ACC112 (cell line): ENCODE measurements around the gene ATF3.
A peak's percentile ranks its signal among the peaks of the same experiment; 100 is the strongest.

Experiments used
- H2AFZ ChIP-seq: fragments of 200-600 bp; sonication (generic); one replicate; pipeline ENCODE4 v1.6.0; 2017; ENCODE audit warnings: antibody characterized with exemption, low read length; ENCODE audit not compliant: unreplicated experiment
- H3K27ac ChIP-seq: fragments of 200-600 bp; sonication (generic); 2 replicates; pipeline ENCODE4 v1.5.1; 2014; ENCODE audit warnings: low read depth, mild to moderate bottlenecking, antibody characterized with exemption, low read length, moderate library complexity
- H3K27me3 ChIP-seq: fragments of 200-600 bp; sonication (generic); 2 replicates; pipeline ENCODE4 v1.6.1; 2014; ENCODE audit warnings: mild to moderate bottlenecking, antibody characterized with exemption, low read length, moderate library complexity, mixed read lengths; ENCODE audit not compliant: insufficient read depth
- H3K36me3 ChIP-seq: fragments of 200-600 bp; sonication (generic); 2 replicates; pipeline ENCODE4 v1.6.1; 2016; ENCODE audit warnings: mild to moderate bottlenecking, antibody characterized with exemption, low read length, moderate library complexity, mixed read lengths; ENCODE audit not compliant: insufficient read depth
- H3K4me1 ChIP-seq: fragments of 200-600 bp; sonication (generic); one replicate; pipeline ENCODE4 v1.6.1; 2016; ENCODE audit warnings: low read length, mixed read lengths; ENCODE audit not compliant: insufficient read depth, unreplicated experiment, control insufficient read depth
- H3K4me3 ChIP-seq: fragments of 200-600 bp; sonication (generic); 2 replicates; pipeline ENCODE4 v1.5.1; 2014; ENCODE audit warnings: mild to moderate bottlenecking, low read depth, low read length
- H3K79me2 ChIP-seq: fragments of 200-600 bp; sonication (generic); one replicate; pipeline ENCODE4 v1.6.0; 2016; ENCODE audit warnings: low read length; ENCODE audit not compliant: control insufficient read depth, unreplicated experiment, insufficient read depth

ATF3 gene

DNA sequence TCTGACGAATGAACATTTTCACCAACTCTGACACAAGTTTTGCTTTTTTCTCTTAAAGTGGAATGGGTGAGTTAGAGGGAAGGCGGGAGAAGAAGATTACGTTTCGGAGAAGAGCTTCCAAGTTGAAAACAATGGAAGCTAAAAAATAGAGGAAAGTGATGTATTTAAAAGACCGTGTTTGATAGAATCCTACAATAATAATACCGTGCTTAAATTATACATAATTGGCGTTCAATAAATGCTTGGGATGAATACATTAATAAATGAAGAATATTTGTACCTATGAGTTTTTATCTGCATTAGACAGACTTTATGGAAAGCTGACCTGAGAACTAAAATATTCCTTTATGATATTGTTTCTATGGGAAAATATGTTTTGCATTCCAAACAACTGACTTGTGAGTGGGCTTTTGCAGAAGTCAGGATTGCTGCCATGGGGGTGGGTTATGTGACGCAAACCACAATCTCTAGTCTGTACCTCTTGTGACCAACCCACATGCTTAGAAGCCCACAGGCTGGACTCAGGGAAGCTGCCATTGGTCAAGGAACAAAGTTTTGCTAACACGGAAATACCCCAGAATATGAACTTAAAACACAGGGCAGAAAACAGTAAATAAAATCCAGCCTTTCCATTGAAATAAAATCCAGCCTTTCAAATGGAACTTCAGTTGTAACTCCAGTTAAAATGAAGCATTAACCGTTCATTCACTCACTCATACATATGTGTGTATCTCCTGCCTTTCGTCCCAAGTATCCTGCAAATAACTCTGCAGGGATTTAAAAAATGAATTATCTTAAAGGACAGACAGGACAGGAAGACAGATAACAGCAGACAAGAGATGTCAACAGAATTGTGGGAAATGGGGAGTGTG is 21.3 kb upstream of the ATF3 start:
- Histone ChIP-seq H3K27ac (no peak overlapping the region), H3K4me3 (no peak overlapping the region), H3K36me3 (no peaks in the 10 kb centered on the region), H3K27me3 (peaks cover 18% of the 10 kb centered on the region), H3K79me2 (no peaks in the 10 kb centered on the region), H3K4me1 (peaks cover 3% of the 10 kb centered on the region), H2AFZ (no peak overlapping the region)

DNA sequence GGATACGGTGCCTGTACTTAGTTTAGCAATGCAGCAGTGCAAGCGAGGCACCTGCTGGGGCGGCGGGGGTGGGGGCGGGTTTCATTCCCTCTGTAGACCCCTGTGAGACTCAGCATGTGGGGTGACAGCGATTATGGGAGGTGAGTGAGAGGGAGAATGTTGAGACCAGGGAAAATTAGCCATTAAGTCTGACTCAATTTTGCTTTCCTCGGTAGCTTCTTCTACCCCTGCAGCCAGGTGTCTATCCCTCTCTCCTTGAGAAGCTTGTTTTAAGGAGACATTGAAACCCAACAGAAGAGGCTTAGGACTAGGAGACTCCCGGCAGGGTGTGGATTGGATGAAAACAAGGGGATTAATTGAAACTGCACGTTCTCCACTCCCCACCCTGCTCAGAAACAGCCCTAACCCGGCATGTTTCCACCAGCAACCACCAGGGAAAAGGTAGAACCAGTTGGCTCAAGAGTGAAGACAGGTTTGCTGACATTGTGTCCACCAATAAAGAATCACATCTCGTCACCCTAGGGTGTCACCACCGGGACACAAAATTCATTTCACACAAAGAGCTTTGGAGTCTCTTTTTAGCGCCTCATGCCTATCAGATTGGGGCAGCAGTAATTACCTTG is 20.6 kb upstream of the ATF3 start:
- no peak overlapping the region for H2AFZ ChIP-seq
- H3K36me3 ChIP-seq: no peaks in the 10 kb centered on the region
- H3K4me1 ChIP-seq: peaks cover 3% of the 10 kb centered on the region
- H3K27me3 ChIP-seq: peaks cover 18% of the 10 kb centered on the region
- H3K4me3 ChIP-seq: no peak overlapping the region
- H3K27ac ChIP-seq: no peak overlapping the region
- H3K79me2 ChIP-seq: no peaks in the 10 kb centered on the region

DNA sequence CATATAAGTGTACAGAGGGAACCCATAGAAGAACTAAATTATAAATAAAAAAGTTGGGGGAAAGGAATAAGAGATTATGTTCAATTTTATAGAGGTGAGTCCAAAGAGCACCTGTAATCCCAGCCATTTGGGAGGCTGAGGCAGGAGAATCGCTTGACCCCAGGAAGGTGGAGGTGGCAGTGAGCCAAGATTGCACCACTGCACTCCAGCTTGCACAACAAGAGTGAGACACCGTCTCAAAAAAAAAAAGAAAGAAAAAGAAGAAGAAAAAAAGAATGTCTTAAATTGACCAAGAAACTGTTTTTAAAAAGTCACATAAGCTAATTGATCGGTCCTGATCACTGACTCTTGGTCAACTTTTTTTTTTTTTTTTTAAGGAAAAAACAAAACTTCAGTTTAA is 19.1 kb upstream of the ATF3 start:
- Histone ChIP-seq H3K27ac (no peak overlapping the region), H3K36me3 (no peaks in the 10 kb centered on the region), H3K79me2 (no peaks in the 10 kb centered on the region), H3K27me3 (peaks cover 18% of the 10 kb centered on the region), H3K4me3 (no peak overlapping the region), H2AFZ (no peak overlapping the region), H3K4me1 (peaks cover 3% of the 10 kb centered on the region)

DNA sequence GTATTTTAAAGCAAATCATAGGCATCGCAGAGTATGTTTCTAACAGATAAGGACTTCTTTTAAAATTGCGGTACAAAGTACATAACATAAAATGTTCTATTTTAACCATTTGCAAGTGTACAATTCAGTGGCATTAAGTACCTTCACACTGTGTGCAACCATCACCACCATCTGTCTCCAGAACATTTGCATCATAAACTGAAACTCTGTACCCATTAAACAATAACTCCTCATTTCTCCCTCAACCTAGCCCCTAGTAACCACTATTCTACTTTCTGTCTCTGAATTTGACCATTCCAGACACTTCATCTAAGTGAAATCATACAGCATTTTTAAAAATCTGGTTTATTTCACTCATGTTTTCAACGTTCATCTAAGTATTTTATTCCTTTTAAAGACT is 16.6 kb upstream of the ATF3 start:
- Histone ChIP-seq H3K27me3 (peaks cover 8% of the 10 kb centered on the region), H3K4me3 (no peak overlapping the region), H2AFZ (no peak overlapping the region), H3K27ac (no peak overlapping the region), H3K36me3 (no peaks in the 10 kb centered on the region), H3K4me1 (peaks cover 15% of the 10 kb centered on the region), H3K79me2 (no peaks in the 10 kb centered on the region)

DNA sequence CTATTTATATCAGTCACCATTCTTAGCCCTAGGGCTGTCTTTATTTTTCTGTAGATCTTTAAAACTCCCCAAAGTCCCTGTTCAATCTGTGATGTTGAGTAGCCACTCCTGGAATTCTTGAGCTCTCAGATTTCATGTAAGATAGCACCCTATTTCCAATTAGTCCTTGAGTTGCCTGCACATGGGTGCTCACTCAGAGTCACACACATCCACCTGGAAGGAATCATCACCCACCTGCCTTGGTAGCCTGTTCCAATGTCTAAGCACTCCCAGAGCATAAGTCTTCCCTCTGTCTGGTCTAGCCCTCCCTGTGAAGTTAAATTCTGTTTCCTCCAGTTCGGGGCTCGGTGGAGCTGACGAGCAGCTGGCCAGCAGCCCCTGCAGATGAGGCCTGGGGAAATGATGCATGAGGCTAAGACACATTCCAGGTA is 14.7 kb upstream of the ATF3 start:
- H3K4me3 ChIP-seq: no peak overlapping the region
- peaks cover 20% of the 10 kb centered on the region for H3K4me1 ChIP-seq
- H3K36me3 ChIP-seq: no peaks in the 10 kb centered on the region
- H3K79me2 ChIP-seq: no peaks in the 10 kb centered on the region
- no peak overlapping the region for H3K27ac ChIP-seq
- no peaks in the 10 kb centered on the region for H3K27me3 ChIP-seq
- H2AFZ ChIP-seq: no peak overlapping the region

DNA sequence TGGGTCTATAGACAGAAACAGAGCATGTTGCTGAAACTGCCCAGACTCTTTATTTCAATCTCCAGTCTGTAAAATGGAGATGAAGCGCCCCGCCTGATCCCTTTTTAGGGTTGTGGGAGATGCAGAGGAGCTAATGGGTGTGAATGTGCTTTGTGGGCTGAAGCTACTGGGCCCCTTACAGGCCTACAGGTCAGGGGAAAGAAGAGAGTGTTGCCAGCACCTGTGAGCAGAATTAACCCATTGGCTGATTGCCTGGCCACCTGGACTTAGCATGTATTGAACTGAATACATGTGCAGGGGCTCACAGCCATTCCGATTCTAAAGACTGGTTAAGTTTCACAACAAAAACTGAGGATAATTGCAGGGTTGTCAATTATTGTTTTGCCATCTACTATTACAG is 13.9 kb upstream of the ATF3 start:
- no peak overlapping the region for H3K4me3 ChIP-seq
- no peak overlapping the region for H2AFZ ChIP-seq
- H3K36me3 ChIP-seq: no peaks in the 10 kb centered on the region
- no peaks in the 10 kb centered on the region for H3K27me3 ChIP-seq
- H3K27ac ChIP-seq: no peak overlapping the region
- peaks cover 20% of the 10 kb centered on the region for H3K4me1 ChIP-seq
- H3K79me2 ChIP-seq: no peaks in the 10 kb centered on the region

DNA sequence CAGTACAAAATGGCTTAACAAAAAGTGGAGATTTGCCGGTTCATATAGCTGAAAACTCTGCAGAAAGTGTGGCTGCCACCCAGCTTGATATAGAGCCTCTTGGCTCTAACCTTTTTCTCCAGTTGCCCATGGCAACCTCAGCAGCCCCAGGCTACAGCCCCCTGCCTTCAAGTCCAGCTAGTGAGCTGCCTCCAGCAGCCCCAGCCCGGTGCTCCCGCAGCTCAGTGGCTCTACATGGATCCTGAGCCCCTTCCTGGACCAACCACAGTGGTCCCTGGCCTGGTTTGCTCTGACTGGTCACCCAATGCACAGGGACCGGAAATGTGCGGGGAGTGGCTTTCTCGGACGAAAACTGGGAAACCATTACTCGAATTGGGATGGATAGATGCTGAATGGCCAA is 13.3 kb upstream of the ATF3 start:
- H3K27ac ChIP-seq: peak overlapping the region; percentile 98
- no peaks in the 10 kb centered on the region for H3K79me2 ChIP-seq
- H3K36me3 ChIP-seq: no peaks in the 10 kb centered on the region
- no peaks in the 10 kb centered on the region for H3K27me3 ChIP-seq
- peaks cover 20% of the 10 kb centered on the region for H3K4me1 ChIP-seq
- no peak overlapping the region for H2AFZ ChIP-seq
- no peak overlapping the region; the same call in 1 of the 2 replicates for H3K4me3 ChIP-seq

DNA sequence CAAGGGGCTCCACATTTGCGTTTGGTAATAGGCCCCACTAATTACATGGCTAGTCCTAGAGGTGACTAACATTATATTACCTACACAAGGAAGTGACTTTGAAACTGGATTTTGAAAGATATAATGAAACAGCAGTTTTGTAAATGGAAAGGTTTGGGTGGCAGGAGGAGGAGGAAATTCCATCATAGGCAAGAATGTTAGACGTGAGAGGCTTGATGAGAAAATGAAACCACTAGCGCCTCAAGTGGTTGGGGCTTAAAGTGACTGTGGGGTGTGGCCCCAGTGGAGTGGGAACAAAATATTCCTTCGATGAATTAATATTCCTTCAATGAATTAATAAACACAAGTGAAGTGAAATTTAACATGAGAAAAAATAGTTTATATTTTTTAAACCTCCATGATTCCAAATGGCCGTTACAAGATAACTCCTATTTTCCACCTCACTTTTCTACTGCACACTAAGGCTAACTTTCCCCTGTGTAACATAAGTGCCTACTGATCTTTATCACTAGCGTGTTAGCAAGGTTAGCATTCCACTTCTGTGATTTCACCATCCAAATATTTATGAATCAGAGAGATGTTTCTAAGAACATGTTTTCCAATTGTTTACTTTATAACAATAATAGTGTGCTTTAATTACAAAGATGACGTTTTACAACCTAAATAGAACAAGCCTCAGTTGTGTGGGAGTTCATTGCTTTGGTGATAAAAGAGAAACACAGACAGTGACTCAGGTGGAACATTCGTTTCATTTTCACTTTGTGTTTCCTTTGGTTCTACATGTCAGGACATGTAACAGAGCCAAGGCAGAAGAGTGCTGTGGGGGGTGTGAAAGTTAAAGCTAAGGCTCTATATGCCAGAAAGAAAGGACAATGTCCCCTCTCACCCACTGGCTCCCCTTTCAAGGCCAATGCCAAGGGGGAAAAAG is 12.5 kb upstream of the ATF3 start:
- no peaks in the 10 kb centered on the region for H3K79me2 ChIP-seq
- peak overlapping the region; percentile 98 for H3K27ac ChIP-seq
- peaks cover 21% of the 10 kb centered on the region for H3K4me1 ChIP-seq
- peak overlapping the region; percentile 58 for H2AFZ ChIP-seq
- H3K27me3 ChIP-seq: no peaks in the 10 kb centered on the region
- no peaks in the 10 kb centered on the region for H3K36me3 ChIP-seq
- peak overlapping the region; percentile 64 for H3K4me3 ChIP-seq

DNA sequence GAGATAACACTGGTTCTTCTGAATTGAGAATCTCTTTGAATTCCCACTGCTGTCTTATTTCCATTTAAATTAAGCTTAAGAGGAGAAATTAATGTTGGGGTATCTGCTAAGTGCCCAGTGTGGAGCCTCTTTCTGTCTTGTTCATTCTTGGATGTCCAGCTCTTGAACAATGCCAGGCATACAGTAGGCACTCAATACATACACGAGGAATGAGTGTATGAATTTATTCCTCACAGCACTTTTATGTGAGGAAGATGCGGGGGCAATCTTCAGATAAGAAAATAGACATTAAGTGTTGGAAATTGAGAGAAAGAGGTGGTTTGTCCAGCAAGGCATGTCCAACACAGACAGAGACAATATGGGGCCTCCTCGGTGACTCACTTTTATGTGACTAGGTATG is 11.8 kb upstream of the ATF3 start:
- H3K79me2 ChIP-seq: no peaks in the 10 kb centered on the region
- peaks cover 5% of the 10 kb centered on the region for H3K27me3 ChIP-seq
- no peaks in the 10 kb centered on the region for H3K36me3 ChIP-seq
- peaks cover 25% of the 10 kb centered on the region for H3K4me1 ChIP-seq
- peak overlapping the region; percentile 98 for H3K27ac ChIP-seq
- peak overlapping the region; percentile 64 for H3K4me3 ChIP-seq
- H2AFZ ChIP-seq: no peak overlapping the region

DNA sequence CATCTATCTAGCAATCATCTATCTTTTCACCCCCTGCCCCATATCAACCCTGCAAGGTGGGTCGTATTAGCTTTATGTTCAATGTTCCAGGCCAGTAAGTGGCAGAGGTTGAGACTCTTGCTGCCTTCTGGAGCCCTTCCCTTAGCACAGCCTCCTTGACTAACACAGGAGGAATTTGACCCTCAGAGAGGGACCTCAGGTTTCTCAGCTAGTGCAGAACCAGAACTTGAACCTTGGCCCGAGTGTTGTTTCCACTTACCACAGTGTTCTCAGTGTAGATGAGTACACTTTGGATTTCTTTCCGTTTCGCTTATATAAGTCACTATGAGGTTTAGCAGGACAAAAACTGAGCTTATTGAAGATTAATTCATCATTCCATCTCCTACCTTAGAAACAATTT is 11.1 kb upstream of the ATF3 start:
- peak overlapping the region; percentile 98 for H3K27ac ChIP-seq
- no peak overlapping the region for H2AFZ ChIP-seq

More for the DNA sequence above, 11.1 kb upstream of the ATF3 start:
- Histone ChIP-seq H3K27me3 (peaks cover 12% of the 10 kb centered on the region), H3K4me3 (no peak overlapping the region), H3K36me3 (no peaks in the 10 kb centered on the region), H3K79me2 (no peaks in the 10 kb centered on the region), H3K4me1 (peaks cover 25% of the 10 kb centered on the region)
